ENCODE data around the gene TMEM35A. TPM values are rescaled to one million over a fixed set of nuclear protein-coding genes. Genes with fewer than 3 reads are reported as not detected.

TMEM35A gene
- total RNA-seq, 2 experiments from 2014 or later, result not detected

GRCh38 chrX:101097546-101098453 is 19.1 kb downstream of the TMEM35A start, which contains the start of gene CENPI:
Gene CENPI, plus strand, starts transcription at chrX:101098204. Its CDS starts 2,867 bp downstream, at chrX:101101071.
- peak; percentile 100 for ATAC-seq
- no peaks in the 10 kb centered on the region for H3K27me3 Mint-ChIP-seq
- H3K9me3 Mint-ChIP-seq, result no peaks in the 10 kb centered on the region
- intact Hi-C loops (cut with micrococcal nuclease), result no loop called here
- DNase-seq, result peak; percentile 94
- peaks cover 19% of the 10 kb centered on the region for H3K4me1 Mint-ChIP-seq (ENCODE audit: low read depth)
- POLR2A ChIA-PET, result interaction anchor here (0.6 to 1.4 kb wide), 6 partner anchors 14 to 1456 kb away, joined by 3 to 5 read pairs (median 4); partner anchors contain the start of gene RPL36A
- peaks cover 13% of the 10 kb centered on the region for H3K36me3 Mint-ChIP-seq (ENCODE audit: low read depth)
- CTCF ChIA-PET, result interaction anchor here (0.8 kb wide), 1 partner anchor 57 kb away, joined by 3 read pairs; no protein-coding TSS in a partner anchor
- H3K27ac Mint-ChIP-seq, result peak within 1 kb of the TSS; percentile 85
- no peak for TF ChIP-seq CTCF (IDR thresholded peaks at IDR 0.05)
- peak within 1 kb of the TSS; percentile 89 for H3K4me3 Mint-ChIP-seq

GRCh38 chrX:101108284-101108683 is 29.6 kb downstream of the TMEM35A start:
- no peak for TF ChIP-seq CTCF (IDR thresholded peaks at IDR 0.05)
- ChIA-PET POLR2A (interaction anchor here (0.6 kb wide), 1 partner anchor 17 kb away, joined by 3 read pairs; no protein-coding TSS in a partner anchor), CTCF (no interaction called here)
- intact Hi-C loops (cut with micrococcal nuclease), result no loop called here
- H3K27ac Mint-ChIP-seq, result no peak overlapping the region
- H3K4me3 Mint-ChIP-seq, result no peak overlapping the region
- H3K4me1 Mint-ChIP-seq (ENCODE audit: low read depth), result no peaks in the 10 kb centered on the region
- H3K36me3 Mint-ChIP-seq (ENCODE audit: low read depth), result peaks cover 12% of the 10 kb centered on the region
- no peaks in the 10 kb centered on the region for H3K27me3 Mint-ChIP-seq
- no peak for DNase-seq
- no peak for ATAC-seq
- no peaks in the 10 kb centered on the region for H3K9me3 Mint-ChIP-seq

- no peaks in the 10 kb centered on the region for H3K4me1 Mint-ChIP-seq (ENCODE audit: low read depth)
- POLR2A ChIA-PET, result no interaction called here
- CTCF ChIA-PET, result no interaction called here
- DNase-seq (no peak), ATAC-seq (no peak)
- intact Hi-C loops (cut with micrococcal nuclease), result no loop called here
- H3K27me3 Mint-ChIP-seq, result no peaks in the 10 kb centered on the region
- H3K9me3 Mint-ChIP-seq, result no peaks in the 10 kb centered on the region
- H3K27ac Mint-ChIP-seq, result no peak overlapping the region
- H3K36me3 Mint-ChIP-seq (ENCODE audit: low read depth), result peaks cover 9% of the 10 kb centered on the region
- no peak overlapping the region for H3K4me3 Mint-ChIP-seq
- no peak for TF ChIP-seq CTCF (IDR thresholded peaks at IDR 0.05)
Observed at GRCh38 chrX:101117701-101118100, 39.0 kb downstream of the TMEM35A start.

- intact Hi-C loops (cut with micrococcal nuclease), result no loop called here
- H3K27me3 Mint-ChIP-seq, result no peaks in the 10 kb centered on the region
- no peaks in the 10 kb centered on the region for H3K9me3 Mint-ChIP-seq
- ATAC-seq (no peak), DNase-seq (no peak)
- ChIA-PET POLR2A (no interaction called here), CTCF (interaction anchor here (0.6 kb wide), 1 partner anchor 265 kb away, joined by 3 read pairs; no protein-coding TSS in a partner anchor)
- TF ChIP-seq CTCF (IDR thresholded peaks at IDR 0.05), result no peak
- peaks cover 34% of the 10 kb centered on the region for H3K36me3 Mint-ChIP-seq (ENCODE audit: low read depth)
- H3K4me1 Mint-ChIP-seq (ENCODE audit: low read depth), result no peaks in the 10 kb centered on the region
- no peak overlapping the region for H3K4me3 Mint-ChIP-seq
- no peak overlapping the region for H3K27ac Mint-ChIP-seq
Observed at GRCh38 chrX:101136235-101136634, 57.6 kb downstream of the TMEM35A start.

Other genes starting within 250 kb of the TMEM35A start
- gene NOX1, start 204.5 kb upstream of the TMEM35A start, total RNA-seq, result not detected
- gene XKRX, start 150.0 kb upstream of the TMEM35A start, total RNA-seq, result under 1 TPM; 0.43 to 0.49 TPM
- not detected for gene ARL13A, start 109.2 kb upstream of the TMEM35A start, total RNA-seq
- 10 to 100 TPM; 21.7 to 23.7 TPM for gene TRMT2B, start 26.8 kb upstream of the TMEM35A start, total RNA-seq
- 10 to 100 TPM; 17.5 to 19.4 TPM for gene CENPI, start 19.3 kb downstream of the TMEM35A start, total RNA-seq
- gene DRP2, start 140.9 kb downstream of the TMEM35A start, total RNA-seq, result under 1 TPM; 0.38 to 0.54 TPM
- not detected for gene TAF7L, start 212.5 kb downstream of the TMEM35A start, total RNA-seq

Data from activated CD8-positive, alpha-beta T cell treated with anti-CD3 and anti-CD28 coated beads for 36 hours (primary cell).